IMR-90 (cell line): ENCODE measurements around the gene RASSF3. TPM values are rescaled to one million over a fixed set of nuclear protein-coding genes. Genes with fewer than 3 reads are reported as not detected.

Experiments used
- ATAC-seq: fragments of 200-7000 bp; cut with Tn5 transposase; 2 replicates; pipeline ENCODE4 v1.9.1; 2020; ENCODE audit warnings: low read depth, mild to moderate bottlenecking, moderate library complexity
- BruUV-seq: library from RNA; stranded (reverse); fragments of 400-500 nt; replicated peaks from 2 replicates; lab custom pipeline; 2021; lab: Mats Ljungman, UMichigan
- CTCF ChIA-PET: fragments of 300-600 bp; formaldehyde crosslinking; extraction: SDS; loops from one replicate; lab custom pipeline; 2021; ENCODE audit warnings: antibody characterized with exemption; lab: Yijun Ruan, JAX
- POLR2A ChIA-PET: fragments of 300-600 bp; sonication (Branson Sonifier 250); formaldehyde crosslinking; loops from one replicate; lab custom pipeline; 2022; ENCODE audit warnings: antibody characterized with exemption; ENCODE audit not compliant: unreplicated experiment; lab: Charles Lee
- DNase-seq: peaks from one replicate; pipeline ENCODE4 v3.0.0; 2013
- H2AFZ ChIP-seq: replicated peaks from 2 replicates; pipeline ENCODE3; 2013; ENCODE audit warnings: low read length, mild to moderate bottlenecking; ENCODE audit not compliant: poor library complexity
- H2AK5ac ChIP-seq: 2 replicates; pipeline ENCODE4 v1.6.1; 2013; ENCODE audit warnings: low read depth, low read length, inconsistent platforms
- H2AK9ac ChIP-seq: replicated peaks from 2 replicates; pipeline ENCODE3; 2013; ENCODE audit warnings: mild to moderate bottlenecking, low read depth, low read length, moderate library complexity; ENCODE audit not compliant: poor library complexity
- H2BK120ac ChIP-seq: 2 replicates; pipeline ENCODE4 v1.6.1; 2013; ENCODE audit warnings: low read depth, low read length, inconsistent platforms
- H2BK15ac ChIP-seq: 3 replicates; pipeline ENCODE4 v1.6.1; 2013; ENCODE audit warnings: low read depth, low read length, inconsistent platforms
- H2BK20ac ChIP-seq: 2 replicates; pipeline ENCODE4 v1.6.1; 2013; ENCODE audit warnings: low read depth, mild to moderate bottlenecking, inconsistent platforms, low read length, moderate library complexity
- H2BK5ac ChIP-seq: 2 replicates; pipeline ENCODE4 v1.6.1; 2013; ENCODE audit warnings: mild to moderate bottlenecking, low read depth, low read length, inconsistent platforms; ENCODE audit not compliant: poor library complexity, severe bottlenecking
- H3K14ac ChIP-seq: replicated peaks from 2 replicates; pipeline ENCODE4 v1.6.1; 2013; ENCODE audit warnings: low read depth, low read length, inconsistent platforms
- H3K18ac ChIP-seq: 2 replicates; pipeline ENCODE4 v1.6.1; 2013; ENCODE audit warnings: low read depth, low read length, control low read depth
- H3K23ac ChIP-seq: 2 replicates; pipeline ENCODE4 v1.6.1; 2013; ENCODE audit warnings: low read depth, low read length, inconsistent platforms
- H3K27ac ChIP-seq: 2 replicates; pipeline ENCODE4 v1.5.1; 2013; ENCODE audit warnings: mild to moderate bottlenecking, control low read depth, low read length; ENCODE audit not compliant: insufficient read depth
- H3K27me3 ChIP-seq: 2 replicates; pipeline ENCODE4 v1.6.1; 2013; ENCODE audit warnings: low read length; ENCODE audit not compliant: control insufficient read depth, insufficient read depth
- H3K36me3 ChIP-seq: 2 replicates; pipeline ENCODE4 v1.6.1; 2013; ENCODE audit warnings: low read length, mixed read lengths; ENCODE audit not compliant: control insufficient read depth, insufficient read depth
- H3K4ac ChIP-seq: 2 replicates; pipeline ENCODE4 v1.6.1; 2013; ENCODE audit warnings: low read depth, low read length, inconsistent platforms
- H3K4me1 ChIP-seq: 2 replicates; pipeline ENCODE4 v1.6.1; 2013; ENCODE audit warnings: low read length, mixed read lengths; ENCODE audit not compliant: control insufficient read depth, insufficient read depth
- H3K4me2 ChIP-seq: 2 replicates; pipeline ENCODE4 v1.6.1; 2013; ENCODE audit warnings: low read depth, mild to moderate bottlenecking, control low read depth, low read length, moderate library complexity
- H3K4me3 ChIP-seq: 2 replicates; pipeline ENCODE4 v1.5.1; 2013; ENCODE audit warnings: low read depth, mild to moderate bottlenecking, control low read depth, low read length, moderate library complexity; ENCODE audit not compliant: insufficient read depth
- H3K56ac ChIP-seq: 2 replicates; pipeline ENCODE4 v1.6.1; 2013; ENCODE audit warnings: low read length, inconsistent platforms; ENCODE audit not compliant: insufficient read depth; ENCODE audit errors: extremely low read depth
- H3K79me1 ChIP-seq, 2 experiments: 2 replicates each; pipeline ENCODE4 v1.6.1; 2013; ENCODE audit warnings: low read length in 2 of 2, inconsistent platforms in 1 of 2, low read depth in 1 of 2
- H3K9ac ChIP-seq: 2 replicates; pipeline ENCODE4 v1.6.1; 2013; ENCODE audit warnings: low read depth, low read length, control low read depth
- H3K9me1 ChIP-seq: 2 replicates; pipeline ENCODE4 v1.6.1; 2013; ENCODE audit warnings: low read length, inconsistent platforms; ENCODE audit not compliant: insufficient read depth
- H3K9me3 ChIP-seq: 2 replicates; pipeline ENCODE4 v1.6.1; 2013; ENCODE audit warnings: low read length; ENCODE audit not compliant: control insufficient read depth, insufficient read depth
- H4K20me1 ChIP-seq: 2 replicates; pipeline ENCODE4 v1.6.1; 2013; ENCODE audit warnings: low read length, inconsistent platforms; ENCODE audit not compliant: insufficient read depth
- H4K5ac ChIP-seq: 2 replicates; pipeline ENCODE4 v1.6.1; 2013; ENCODE audit warnings: mild to moderate bottlenecking, low read depth, low read length, control low read depth
- H4K8ac ChIP-seq, 2 experiments: 2 replicates each; pipeline ENCODE4 v1.6.1; 2013; ENCODE audit warnings: low read depth in 2 of 2, low read length in 2 of 2, control low read depth in 1 of 2, inconsistent platforms in 1 of 2
- H4K91ac ChIP-seq: 2 replicates; pipeline ENCODE4 v1.6.1; 2013; ENCODE audit warnings: low read depth, low read length, inconsistent platforms; ENCODE audit not compliant: insufficient read depth
- CEBPB ChIP-seq: IDR thresholded peaks from 2 replicates; pipeline ENCODE4 v1.6.1; 2012; ENCODE audit warnings: low read depth, low read length, improper control_type of control experiment
- CTCF ChIP-seq: conservative IDR thresholded peaks from 2 replicates; pipeline ENCODE4 v1.5.1; 2012; ENCODE audit warnings: mild to moderate bottlenecking, low read depth, low read length, improper control_type of control experiment
- FOS ChIP-seq: fragments of 150-350 bp; IDR thresholded peaks from 2 replicates; pipeline ENCODE4 v1.6.1; 2016; ENCODE audit warnings: low read depth, low read length
- MAFK ChIP-seq: IDR thresholded peaks from 2 replicates; pipeline ENCODE4 v1.6.1; 2012; ENCODE audit warnings: low read depth, low read length, improper control_type of control experiment
- MAZ ChIP-seq: IDR thresholded peaks from 2 replicates; pipeline ENCODE4 v1.6.1; 2012; ENCODE audit warnings: low read depth, mild to moderate bottlenecking, low read length, improper control_type of control experiment, moderate library complexity, borderline replicate concordance
- NFE2L2 ChIP-seq: fragments of 150-350 bp; IDR thresholded peaks from 2 replicates; pipeline ENCODE4 v1.6.1; 2016; ENCODE audit warnings: low read depth, mild to moderate bottlenecking, low read length
- POLR2A ChIP-seq: IDR thresholded peaks from 2 replicates; pipeline ENCODE4 v1.6.1; 2012; ENCODE audit warnings: mild to moderate bottlenecking, low read depth, low read length
- RAD21 ChIP-seq: IDR thresholded peaks from 2 replicates; pipeline ENCODE4 v1.6.1; 2012; ENCODE audit warnings: low read length, improper control_type of control experiment
- RCOR1 ChIP-seq: IDR thresholded peaks from 2 replicates; pipeline ENCODE4 v1.6.1; 2012; ENCODE audit warnings: mild to moderate bottlenecking, low read length, improper control_type of control experiment; ENCODE audit not compliant: insufficient replicate concordance
- RFX5 ChIP-seq: IDR thresholded peaks from 2 replicates; pipeline ENCODE4 v1.8.0; 2012; ENCODE audit warnings: low read depth, mild to moderate bottlenecking, low read length, moderate library complexity
- USF2 ChIP-seq: fragments of 150-350 bp; IDR thresholded peaks from 2 replicates; pipeline ENCODE4 v1.6.1; 2017; ENCODE audit warnings: mild to moderate bottlenecking, antibody characterized with exemption, low read length, low read depth
- WGBS, 2 experiments: methylation state at CpG; one replicate each; pipeline versions ENCODE4 v1.1.5 to v1.1.7; 2013; ENCODE audit warnings: missing lambda C conversion rate in 2 of 2; ENCODE audit not compliant: insufficient read length in 1 of 2; ENCODE audit errors: extremely low coverage in 2 of 2; 5-methylcytosine and 5-hydroxymethylcytosine counted together
- dilution Hi-C: fragments of 300-500 bp; cut with HindIII; formaldehyde crosslinking; loops from one replicate; pipeline ENCODE4 v1.14.3; 2018; ENCODE audit warnings: low sequenced_read_pairs; ENCODE audit not compliant: unreplicated experiment
- in situ Hi-C: fragments of 300-500 bp; cut with MboI; formaldehyde crosslinking; loops from 3 replicates; pipeline ENCODE4 v1.14.3; 2019; ENCODE audit warnings: low sequenced_read_pairs, inconsistent platforms, mixed read lengths
- intact Hi-C: fragments of 100-400 bp; cut with micrococcal nuclease; formaldehyde crosslinking; loops from 2 replicates; pipeline ENCODE4 v1.10.0; 2022
- polyA plus RNA-seq, 3 experiments: library from polyadenylated mRNA; depleted of rRNA; stranded (reverse); fragments of >200 nt; gene quantifications; 2 replicates each; pipeline ENCODE4 v1.2.3, GENCODE V29; 2012; ENCODE audit warnings: low replicate concordance in 1 of 3
- total RNA-seq: library from RNA; depleted of rRNA; stranded (reverse); fragments of >200 nt; gene quantifications from 2 replicates; pipeline ENCODE4 v1.2.3, GENCODE V29; 2012

Gene RASSF3
- total and polyA plus RNA-seq, 2 of the 4 experiments (the other 2 are of a cell fraction): 18.7 to 39.3 TPM

GRCh38 chr12:64746663-64747062 lies 136.4 kb downstream of the RASSF3 start:
- intact Hi-C loops: no loop called here
- no peak overlapping the region for H3K56ac ChIP-seq
- dilution Hi-C loops: no loop called here
- H3K14ac ChIP-seq: peak overlapping the region; percentile 73; the same call in 1 of the 2 replicates
- H3K4me1 ChIP-seq: peaks cover 4% of the 10 kb centered on the region; the same call in 1 of the 2 replicates
- no peak overlapping the region; the same call in 2 of the 3 replicates for H2BK15ac ChIP-seq
- H2AK5ac ChIP-seq: peak overlapping the region; percentile 37; the same call in 1 of the 2 replicates
- BruUV-seq: no TSS peak
- H2BK5ac ChIP-seq: peak overlapping the region; percentile 5
- peaks cover 2% of the 10 kb centered on the region for H3K9me1 ChIP-seq
- no CpG with 5 or more reads among the region's 2 CpGs for WGBS, 2 experiments
- ATAC-seq: peak; percentile 76
- peak overlapping the region; percentile 56; the same call in 1 of the 2 replicates for H2BK120ac ChIP-seq
- H3K4me2 ChIP-seq: no peak overlapping the region
- H4K5ac ChIP-seq: no peak overlapping the region
- H3K4me3 ChIP-seq: no peak overlapping the region
- DNase-seq: peak; percentile 52
- TF ChIP-seq NFE2L2 (no peak), POLR2A (no peak), FOS (no peak), MAZ (no peak), RFX5 (no peak), CEBPB (no peak), RCOR1 (no peak), MAFK (no peak), CTCF (no peak), RAD21 (no peak), USF2 (no peak)
- no peak overlapping the region for H3K9ac ChIP-seq
- ChIA-PET CTCF (no interaction called here), POLR2A (no interaction called here)
- H3K27me3 ChIP-seq: no peaks in the 10 kb centered on the region
- H3K4ac ChIP-seq: peak overlapping the region; percentile 41; the same call in 1 of the 2 replicates
- no peak overlapping the region for H3K18ac ChIP-seq
- peaks cover 0 to 14% of the 10 kb centered on the region in 2 experiments; a peak in 2 of 4 replicates for H3K79me1 ChIP-seq
- H4K20me1 ChIP-seq: no peaks in the 10 kb centered on the region
- peak overlapping the region; percentile 57 for H2AFZ ChIP-seq
- H3K36me3 ChIP-seq: peaks cover 24% of the 10 kb centered on the region
- peak overlapping the region; percentile 85; the same call in 1 of the 2 replicates for H2BK20ac ChIP-seq
- in situ Hi-C loops: no loop called here
- H3K27ac ChIP-seq: no peak overlapping the region
- no peak overlapping the region for H2AK9ac ChIP-seq
- H3K9me3 ChIP-seq: no peaks in the 10 kb centered on the region
- H4K91ac ChIP-seq: no peak overlapping the region
- H4K8ac ChIP-seq: peak overlapping the region in 1 of 2 experiments; percentile 15; a peak in 1 of 4 replicates
- H3K23ac ChIP-seq: peak overlapping the region; percentile 72
